Measurements from ENCODE around the gene PIKFYVE.
"Not testable (repeated sequence)": the region's sequence is repeated elsewhere in the genome, so short reads cannot be mapped to it uniquely, and the experiment has no call there.

DNA sequence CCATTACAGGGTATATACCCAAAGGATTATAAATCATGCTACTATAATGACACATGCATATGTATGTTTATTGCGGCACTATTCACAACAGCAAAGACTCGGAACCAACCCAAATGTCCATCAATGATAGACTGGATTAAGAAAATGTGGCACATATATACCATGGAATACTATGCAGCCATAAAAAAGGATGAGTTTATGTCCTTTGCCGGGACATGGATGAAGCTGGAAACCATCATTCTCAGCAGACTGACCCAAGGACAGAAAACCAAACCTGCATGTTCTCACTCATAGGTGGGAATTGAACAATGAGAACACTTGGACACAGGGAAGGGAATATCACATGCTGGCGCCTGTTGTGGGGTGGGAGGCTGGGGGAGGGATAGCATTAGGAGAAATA lies 130.7 kb downstream of the PIKFYVE start:
- TF ChIP-seq, protein P1, sequence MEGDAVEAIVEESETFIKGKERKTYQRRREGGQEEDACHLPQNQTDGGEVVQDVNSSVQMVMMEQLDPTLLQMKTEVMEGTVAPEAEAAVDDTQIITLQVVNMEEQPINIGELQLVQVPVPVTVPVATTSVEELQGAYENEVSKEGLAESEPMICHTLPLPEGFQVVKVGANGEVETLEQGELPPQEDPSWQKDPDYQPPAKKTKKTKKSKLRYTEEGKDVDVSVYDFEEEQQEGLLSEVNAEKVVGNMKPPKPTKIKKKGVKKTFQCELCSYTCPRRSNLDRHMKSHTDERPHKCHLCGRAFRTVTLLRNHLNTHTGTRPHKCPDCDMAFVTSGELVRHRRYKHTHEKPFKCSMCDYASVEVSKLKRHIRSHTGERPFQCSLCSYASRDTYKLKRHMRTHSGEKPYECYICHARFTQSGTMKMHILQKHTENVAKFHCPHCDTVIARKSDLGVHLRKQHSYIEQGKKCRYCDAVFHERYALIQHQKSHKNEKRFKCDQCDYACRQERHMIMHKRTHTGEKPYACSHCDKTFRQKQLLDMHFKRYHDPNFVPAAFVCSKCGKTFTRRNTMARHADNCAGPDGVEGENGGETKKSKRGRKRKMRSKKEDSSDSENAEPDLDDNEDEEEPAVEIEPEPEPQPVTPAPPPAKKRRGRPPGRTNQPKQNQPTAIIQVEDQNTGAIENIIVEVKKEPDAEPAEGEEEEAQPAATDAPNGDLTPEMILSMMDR (IDR thresholded peaks at IDR 0.05; ENCODE audit: low read depth, low read length), result not testable (repeated sequence)
- not testable (repeated sequence) for TF ChIP-seq POLR2A (IDR thresholded peaks at IDR 0.05; ENCODE audit: extremely low read depth, insufficient read length); MYC (IDR thresholded peaks at IDR 0.05; ENCODE audit: low read depth, low read length)
- TF ChIP-seq, protein P2, sequence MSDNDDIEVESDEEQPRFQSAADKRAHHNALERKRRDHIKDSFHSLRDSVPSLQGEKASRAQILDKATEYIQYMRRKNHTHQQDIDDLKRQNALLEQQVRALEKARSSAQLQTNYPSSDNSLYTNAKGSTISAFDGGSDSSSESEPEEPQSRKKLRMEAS (IDR thresholded peaks at IDR 0.05; ENCODE audit: low read depth, low read length), result not testable (repeated sequence)
